H1 (cell line): ENCODE measurements around the gene DDX47. TPM values are rescaled to one million over a fixed set of nuclear protein-coding genes. Genes with fewer than 3 reads are reported as not detected.

ENCODE experiments used
- CTCF ChIA-PET: fragments of 300-600 bp; sonication (Branson Sonifier 250); formaldehyde crosslinking; loops from one replicate; lab custom pipeline; 2021; ENCODE audit not compliant: partially characterized antibody; lab: Charles Lee
- POLR2A ChIA-PET: fragments of 300-600 bp; sonication (Branson Sonifier 250); formaldehyde crosslinking; loops from one replicate; lab custom pipeline; 2021; ENCODE audit warnings: inconsistent platforms; ENCODE audit not compliant: partially characterized antibody; lab: Charles Lee
- DNase-seq, 2 experiments: peaks; one replicate each; pipeline versions ENCODE4 v3.0.0 to v3.0.0-alpha.2; 2010 to 2022; ENCODE audit warnings: low spot score in 2 of 2, low read depth in 1 of 2, mixed read lengths in 1 of 2
- FAIRE-seq: peaks from 2 replicates; lab custom pipeline; 2011; peaks lifted over from hg19 to GRCh38; lab: Jason Lieb, UNC
- H2AFZ ChIP-seq: 2 replicates; pipeline ENCODE4 v1.8.1; 2012; ENCODE audit warnings: low read length, inconsistent platforms
- H2AK5ac ChIP-seq: 2 replicates; pipeline ENCODE4 v1.6.1; 2013; ENCODE audit warnings: low read depth, low read length
- H2BK120ac ChIP-seq: replicated peaks from 2 replicates; pipeline ENCODE3; 2013; ENCODE audit warnings: low read depth, low read length, inconsistent platforms
- H2BK12ac ChIP-seq: 2 replicates; pipeline ENCODE4 v1.6.1; 2013; ENCODE audit warnings: low read depth, low read length
- H2BK15ac ChIP-seq: 2 replicates; pipeline ENCODE4 v1.6.1; 2013; ENCODE audit warnings: low read length
- H2BK20ac ChIP-seq: 2 replicates; pipeline ENCODE4 v1.6.1; 2013; ENCODE audit warnings: low read length
- H2BK5ac ChIP-seq: 2 replicates; pipeline ENCODE4 v1.6.1; 2013; ENCODE audit warnings: low read depth, low read length
- H3K14ac ChIP-seq: 2 replicates; pipeline ENCODE4 v1.6.1; 2013; ENCODE audit warnings: inconsistent platforms; ENCODE audit not compliant: insufficient read length
- H3K18ac ChIP-seq: 2 replicates; pipeline ENCODE4 v1.6.1; 2013; ENCODE audit warnings: low read length; ENCODE audit errors: extremely low read depth
- H3K23ac ChIP-seq: 2 replicates; pipeline ENCODE4 v1.6.1; 2013; ENCODE audit warnings: inconsistent platforms; ENCODE audit not compliant: insufficient read length
- H3K23me2 ChIP-seq: 2 replicates; pipeline ENCODE4 v1.6.1; 2013; ENCODE audit warnings: low read depth, low read length
- H3K27ac ChIP-seq: 2 replicates; pipeline ENCODE4 v1.6.1; 2011; ENCODE audit warnings: low read depth, low read length, inconsistent platforms
- H3K27me3 ChIP-seq, 4 experiments: replicated peaks in 1 of 4; 1 replicate in 1 of 4; 2 replicates in 3 of 4; pipeline versions ENCODE4 v1.6.1 to v1.8.1; 2011 to 2013; ENCODE audit warnings: low read length in 3 of 4, mild to moderate bottlenecking in 3 of 4, inconsistent platforms in 2 of 4, mixed read lengths in 2 of 4, moderate library complexity in 1 of 4; ENCODE audit not compliant: control insufficient read depth in 3 of 4, insufficient read depth in 3 of 4; ENCODE audit errors: extremely low read depth in 1 of 4
- H3K36me3 ChIP-seq, 4 experiments: 2 replicates each; pipeline versions ENCODE4 v1.6.1 to v1.8.1; 2011 to 2013; ENCODE audit warnings: mild to moderate bottlenecking in 4 of 4, low read length in 3 of 4, moderate library complexity in 2 of 4, control low read depth in 1 of 4, inconsistent platforms in 1 of 4; ENCODE audit not compliant: insufficient read depth in 4 of 4, control insufficient read depth in 2 of 4
- H3K4ac ChIP-seq: replicated peaks from 2 replicates; pipeline ENCODE3; 2013; ENCODE audit warnings: low read length, low read depth, mixed read lengths, inconsistent platforms; ENCODE audit not compliant: insufficient read length
- H3K4me1 ChIP-seq, 4 experiments: replicated peaks in 1 of 4; 1 replicate in 1 of 4; 2 replicates in 3 of 4; pipeline versions ENCODE4 v1.6.1 to v1.8.1; 2011 to 2013; ENCODE audit warnings: low read length in 3 of 4, inconsistent platforms in 2 of 4, mixed read lengths in 1 of 4; ENCODE audit not compliant: insufficient read depth in 4 of 4, control insufficient read depth in 3 of 4
- H3K4me2 ChIP-seq, 2 experiments: 2 replicates each; pipeline versions ENCODE4 v1.6.1 to v1.8.1; 2011 to 2013; ENCODE audit warnings: low read depth in 2 of 2, low read length in 2 of 2, control low read depth in 1 of 2, inconsistent platforms in 1 of 2, mild to moderate bottlenecking in 1 of 2; ENCODE audit not compliant: insufficient read depth in 1 of 2
- H3K4me3 ChIP-seq, 4 experiments: fragments of 200-600, 300-600 bp in 1 of 4; sonication (generic), shearing (Covaris generic), sonication (Bioruptor Twin) in 1 of 4; 2 replicates each; pipeline versions ENCODE4 v1.5.1 to v1.8.1; 2011 to 2016; ENCODE audit warnings: low read length in 4 of 4, low read depth in 3 of 4, control low read depth in 2 of 4, inconsistent platforms in 2 of 4, mild to moderate bottlenecking in 2 of 4, mixed read lengths in 1 of 4, moderate library complexity in 1 of 4; ENCODE audit not compliant: insufficient read depth in 2 of 4; ENCODE audit errors: extremely low read depth in 1 of 4
- H3K56ac ChIP-seq: replicated peaks from 2 replicates; pipeline ENCODE3; 2013; ENCODE audit warnings: low read depth, mild to moderate bottlenecking, mixed read lengths, low read length, inconsistent platforms; ENCODE audit not compliant: insufficient read length
- H3K79me1 ChIP-seq: 2 replicates; pipeline ENCODE4 v1.6.1; 2013; ENCODE audit warnings: low read depth, low read length, control low read depth
- H3K79me2 ChIP-seq, 2 experiments: 2 replicates each; pipeline versions ENCODE4 v1.6.1 to v1.8.1; 2012 to 2013; ENCODE audit warnings: low read length in 2 of 2, mild to moderate bottlenecking in 2 of 2, inconsistent platforms in 1 of 2; ENCODE audit not compliant: insufficient read depth in 2 of 2, control insufficient read depth in 1 of 2
- H3K9ac ChIP-seq, 4 experiments: replicated peaks in 1 of 4; 1 replicate in 1 of 4; 2 replicates in 3 of 4; pipeline versions ENCODE4 v1.6.1 to v1.8.1; 2011 to 2013; ENCODE audit warnings: low read depth in 3 of 4, low read length in 3 of 4, control low read depth in 2 of 4, mild to moderate bottlenecking in 2 of 4, moderate library complexity in 2 of 4, inconsistent platforms in 1 of 4; ENCODE audit errors: extremely low read depth in 1 of 4
- H3K9me3 ChIP-seq, 2 experiments: 2 replicates each; pipeline versions ENCODE4 v1.6.1 to v1.8.1; 2012 to 2013; ENCODE audit warnings: mild to moderate bottlenecking in 2 of 2, moderate library complexity in 2 of 2, control low read depth in 1 of 2, inconsistent platforms in 1 of 2, low read depth in 1 of 2, low read length in 1 of 2, mixed read lengths in 1 of 2; ENCODE audit not compliant: insufficient read depth in 2 of 2
- H4K20me1 ChIP-seq, 2 experiments: replicated peaks in 1 of 2; 2 replicates each; pipeline versions ENCODE3 to v1.8.1; 2011 to 2013; ENCODE audit warnings: inconsistent platforms in 2 of 2, low read length in 2 of 2, mild to moderate bottlenecking in 1 of 2; ENCODE audit not compliant: insufficient read depth in 2 of 2, control insufficient read depth in 1 of 2
- H4K5ac ChIP-seq: 2 replicates; pipeline ENCODE4 v1.6.1; 2013; ENCODE audit warnings: low read length, low read depth, mixed read lengths, inconsistent platforms; ENCODE audit not compliant: insufficient read length
- H4K8ac ChIP-seq: 2 replicates; pipeline ENCODE4 v1.8.0; 2013; ENCODE audit warnings: mild to moderate bottlenecking, moderate library complexity, low read length, inconsistent platforms; ENCODE audit not compliant: insufficient read depth; ENCODE audit errors: extremely low read depth
- H4K91ac ChIP-seq: replicated peaks from 2 replicates; pipeline ENCODE3; 2013; ENCODE audit warnings: low read length, mixed read lengths, inconsistent platforms; ENCODE audit not compliant: insufficient read length
- WGBS, 2 experiments: shearing (Covaris generic) in 1 of 2; methylation state at CpG; one replicate each; pipeline versions ENCODE4 v1.1.6 to v1.1.7; 2013 to 2015; ENCODE audit warnings: low lambda C conversion rate in 2 of 2, mixed read lengths in 2 of 2, inconsistent platforms in 1 of 2, low coverage in 1 of 2, missing lambda C conversion rate in 1 of 2; ENCODE audit not compliant: insufficient replicate concordance in 2 of 2, insufficient coverage in 1 of 2, insufficient read length in 1 of 2; ENCODE audit errors: extremely low coverage in 1 of 2, missing lambda C conversion rate in 1 of 2; 5-methylcytosine and 5-hydroxymethylcytosine counted together
- polyA plus RNA-seq, 7 experiments: library from polyadenylated mRNA; depleted of rRNA in 3 of 7; stranded (reverse) in 5 of 7; unstranded in 2 of 7; fragments of >200 nt in 5 of 7; fragments of 200-250 nt in 2 of 7; gene quantifications; 1 replicate in 5 of 7; 2 replicates in 1 of 7; 4 replicates in 1 of 7; pipeline versions ENCODE4 v1.2.1 to v1.2.3, GENCODE V29; 2011 to 2013; ENCODE audit warnings: missing spikeins in 2 of 7, mixed read lengths in 2 of 7
- total RNA-seq: library from RNA; stranded (reverse); fragmentation: NEBNext Ultra II Directional; extraction: Animal tissue kit (Norgen Biotek cat#: 25700); gene quantifications from 2 replicates; pipeline ENCODE4 v1.2.1, GENCODE V29; 2021

The DDX47 gene
- total and polyA plus RNA-seq, 2 of the 8 experiments (the other 6 are each of a cell fraction or from before 2014, with no cell fraction given): 54.4 to 74.2 TPM

DNA sequence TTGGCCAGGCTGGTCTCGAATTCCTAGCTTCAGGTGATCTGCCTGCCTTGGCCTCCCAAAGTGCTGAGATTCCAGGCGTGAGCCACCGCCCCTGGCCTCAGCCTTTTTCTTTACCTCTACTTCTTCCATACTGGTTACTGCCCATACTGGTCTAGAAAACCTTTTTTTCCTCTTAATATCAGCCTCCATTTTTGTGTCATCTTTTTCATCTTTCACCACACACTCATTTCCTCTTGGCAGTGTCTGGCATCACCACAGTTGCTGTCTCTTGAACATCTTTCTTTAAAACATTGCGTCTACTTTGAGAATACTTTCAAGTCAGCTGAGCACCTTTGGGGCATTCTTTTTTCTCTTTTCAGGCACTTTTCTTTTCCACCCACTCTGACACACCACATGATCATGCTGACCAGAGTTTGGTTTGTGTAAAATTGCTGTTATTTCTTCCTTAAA lies 32.7 kb downstream of the DDX47 start:
- Histone ChIP-seq H4K20me1 (no peaks in the 10 kb centered on the region), H3K27ac (no peak overlapping the region), H2AK5ac (no peak overlapping the region), H3K9me3 (no peaks in the 10 kb centered on the region), H2BK120ac (no peak overlapping the region), H3K14ac (no peak overlapping the region), H2BK12ac (no peak overlapping the region), H2BK5ac (no peak overlapping the region), H3K27me3 (no peaks in the 10 kb centered on the region), H4K5ac (no peak overlapping the region), H4K8ac (no peak overlapping the region), H2BK15ac (no peak overlapping the region), H2AFZ (no peak overlapping the region), H3K4me1 (no peaks in the 10 kb centered on the region), H3K79me2 (no peaks in the 10 kb centered on the region), H3K4me2 (no peak overlapping the region), H3K23me2 (no peaks in the 10 kb centered on the region), H2BK20ac (no peak overlapping the region), H3K4me3 (no peak overlapping the region), H4K91ac (no peak overlapping the region), H3K36me3 (no peaks in the 10 kb centered on the region), H3K4ac (no peak overlapping the region), H3K23ac (no peak overlapping the region), H3K79me1 (no peaks in the 10 kb centered on the region), H3K18ac (no peak overlapping the region), H3K9ac (no peak overlapping the region), H3K56ac (no peak overlapping the region)
- DNase-seq (no peak), FAIRE-seq (no peak)
- CTCF ChIA-PET: interaction anchor here (1.0 kb wide), 1 partner anchor 9 kb away, joined by 5 read pairs; no protein-coding TSS in a partner anchor
- POLR2A ChIA-PET: interaction anchor here (0.9 kb wide), 1 partner anchor 14 kb away, joined by 3 read pairs; no protein-coding TSS in a partner anchor
- 95% methylated on average over 4 of the region's 4 CpGs; no CpG with 5 or more reads in 1 of the 2 experiments for WGBS, 2 experiments
